Endothelial cell of umbilical vein (primary cell): ENCODE measurements around the gene BACH2. TPM values are rescaled to one million over a fixed set of nuclear protein-coding genes. Genes with fewer than 3 reads are reported as not detected.

Experiments
- BruUV-seq: library from RNA; stranded (reverse); fragments of 400-500 nt; replicated peaks from 2 replicates; lab custom pipeline; 2021; lab: Mats Ljungman, UMichigan
- CTCF ChIA-PET: fragments of 300-600, 350-600 bp; sonication (Branson Sonifier 250); formaldehyde crosslinking; loops from one replicate; lab custom pipeline; 2021; ENCODE audit warnings: antibody characterized with exemption, inconsistent platforms; lab: Charles Lee
- POLR2A ChIA-PET: fragments of 300-600, 350-600 bp; sonication (Branson Sonifier 250); formaldehyde crosslinking; loops from one replicate; lab custom pipeline; 2021; ENCODE audit warnings: antibody characterized with exemption, inconsistent platforms; lab: Charles Lee
- DNase-seq: peaks from one replicate; pipeline ENCODE4 v3.0.0-alpha.2; 2011; ENCODE audit warnings: low read depth, low spot score
- FAIRE-seq: peaks from 2 replicates; lab custom pipeline; 2011; peaks lifted over from hg19 to GRCh38; lab: Jason Lieb, UNC
- H2AFZ ChIP-seq: 2 replicates; pipeline ENCODE4 v1.6.0; 2012; ENCODE audit warnings: low read depth, low read length, control low read depth, inconsistent platforms
- H3K27ac ChIP-seq: 2 replicates; pipeline ENCODE4 v1.5.1; 2011; ENCODE audit warnings: low read depth, mild to moderate bottlenecking, control low read depth, low read length, moderate library complexity; ENCODE audit not compliant: insufficient read depth
- H3K27me3 ChIP-seq, 2 experiments: 2 replicates each; pipeline versions ENCODE4 v1.6.0 to v1.6.1; 2011; ENCODE audit warnings: low read length in 2 of 2, mixed read lengths in 1 of 2; ENCODE audit not compliant: control insufficient read depth in 2 of 2, insufficient read depth in 2 of 2
- H3K36me3 ChIP-seq, 2 experiments: 2 replicates in 1 of 2; 3 replicates in 1 of 2; pipeline ENCODE4 v1.5.1; 2011; ENCODE audit warnings: low read length in 2 of 2, mild to moderate bottlenecking in 1 of 2, moderate library complexity in 1 of 2; ENCODE audit not compliant: control insufficient read depth in 2 of 2, insufficient read depth in 2 of 2; ENCODE audit errors: extremely low read depth in 1 of 2
- H3K4me1 ChIP-seq: 3 replicates; pipeline ENCODE4 v1.5.1; 2011; ENCODE audit warnings: mild to moderate bottlenecking, low read length; ENCODE audit not compliant: control insufficient read depth, insufficient read depth; ENCODE audit errors: extremely low read depth
- H3K4me2 ChIP-seq: 2 replicates; pipeline ENCODE4 v1.6.1; 2011; ENCODE audit warnings: low read length, control low read depth, mixed read lengths; ENCODE audit not compliant: insufficient read depth
- H3K4me3 ChIP-seq, 3 experiments: fragments of 200-600 bp in 1 of 3; sonication (generic), shearing (Covaris generic) in 1 of 3; replicated peaks in 1 of 3; 2 replicates each; pipeline ENCODE4 v1.5.1; 2011 to 2016; ENCODE audit warnings: control low read depth in 3 of 3, low read length in 3 of 3, mild to moderate bottlenecking in 2 of 3, inconsistent platforms in 1 of 3, low read depth in 1 of 3, moderate library complexity in 1 of 3; ENCODE audit not compliant: insufficient read depth in 1 of 3
- H3K79me2 ChIP-seq: 2 replicates; pipeline ENCODE4 v1.6.0; 2012; ENCODE audit warnings: low read length, inconsistent platforms; ENCODE audit not compliant: control insufficient read depth, insufficient read depth
- H3K9ac ChIP-seq: replicated peaks from 2 replicates; pipeline ENCODE3; 2011; ENCODE audit warnings: low read length, control low read depth; ENCODE audit not compliant: insufficient read depth; ENCODE audit errors: extremely low read depth
- H3K9me1 ChIP-seq: replicated peaks from 3 replicates; pipeline ENCODE4 v1.6.0; 2011; ENCODE audit warnings: mild to moderate bottlenecking, low read length; ENCODE audit not compliant: control insufficient read depth, insufficient read depth; ENCODE audit errors: extremely low read depth
- H3K9me3 ChIP-seq: replicated peaks from 2 replicates; pipeline ENCODE4 v1.5.1; 2012; ENCODE audit warnings: low read length, inconsistent platforms; ENCODE audit not compliant: control insufficient read depth, insufficient read depth
- H4K20me1 ChIP-seq: replicated peaks from 2 replicates; pipeline ENCODE3; 2011; ENCODE audit warnings: mild to moderate bottlenecking, low read length; ENCODE audit not compliant: control insufficient read depth, insufficient read depth; ENCODE audit errors: extremely low read depth
- CTCF ChIP-seq, 2 donors: IDR thresholded peaks; 1 replicate in 1 of 2; 2 replicates in 1 of 2; pipeline ENCODE4 v1.5.1; 2011; ENCODE audit warnings: low read length in 2 of 2, mild to moderate bottlenecking in 2 of 2, moderate library complexity in 2 of 2, control low read depth in 1 of 2, inconsistent platforms in 1 of 2, low read depth in 1 of 2; ENCODE audit not compliant: insufficient read depth in 1 of 2; ENCODE audit errors: extremely low read depth in 1 of 2
- EZH2 ChIP-seq: IDR thresholded peaks from 2 replicates; pipeline ENCODE4 v1.6.1; 2012; ENCODE audit warnings: borderline replicate concordance, low read depth, mild to moderate bottlenecking, moderate library complexity, low read length, inconsistent platforms; ENCODE audit not compliant: severe bottlenecking
- FOS ChIP-seq: IDR thresholded peaks from 2 replicates; pipeline ENCODE4 v1.6.1; 2011; ENCODE audit warnings: mild to moderate bottlenecking, low read length, moderate library complexity, borderline replicate concordance; ENCODE audit not compliant: insufficient read depth
- GATA2 ChIP-seq: IDR thresholded peaks from 2 replicates; pipeline ENCODE4 v1.7.0; 2011; ENCODE audit warnings: low read depth, mild to moderate bottlenecking, moderate library complexity, mixed read lengths, low read length; ENCODE audit not compliant: insufficient read length, insufficient read depth
- JUN ChIP-seq: IDR thresholded peaks from 2 replicates; pipeline ENCODE4 v1.6.1; 2011; ENCODE audit warnings: borderline replicate concordance, low read depth; ENCODE audit not compliant: insufficient read length, insufficient read depth
- MAX ChIP-seq: IDR thresholded peaks from 2 replicates; pipeline ENCODE4 v1.6.1; 2011; ENCODE audit not compliant: insufficient read depth, insufficient read length
- MYC ChIP-seq: IDR thresholded peaks from one replicate; pipeline ENCODE4 v1.6.1; 2011; ENCODE audit warnings: mild to moderate bottlenecking, low read depth, low read length
- POLR2A ChIP-seq: IDR thresholded peaks from 2 replicates; pipeline ENCODE4 v1.6.1; 2012; ENCODE audit warnings: low read depth, mild to moderate bottlenecking, control low read depth, low read length
- POLR2AphosphoS5 ChIP-seq: IDR thresholded peaks from 2 replicates; pipeline ENCODE4 v1.6.1; 2012; ENCODE audit warnings: low read depth, mild to moderate bottlenecking, control low read depth, low read length, moderate library complexity; ENCODE audit not compliant: insufficient read depth
- dilution Hi-C: fragments of 300-500 bp; cut with MboI; formaldehyde crosslinking; loops from one replicate; pipeline ENCODE4 v1.15.0; 2019; ENCODE audit warnings: low sequenced_read_pairs; ENCODE audit not compliant: extremely low pct_ligation_motif_present
- intact Hi-C: fragments of 100-400 bp; cut with micrococcal nuclease; formaldehyde crosslinking; loops from one replicate; pipeline ENCODE4 v1.10.0; 2022
- polyA plus RNA-seq, 4 experiments: library from polyadenylated mRNA; depleted of rRNA in 3 of 4; stranded (reverse) in 3 of 4; unstranded in 1 of 4; fragments of >200 nt; gene quantifications; 2 replicates each; pipeline versions ENCODE4 v1.2.1 to v1.2.3, GENCODE V29; 2011 to 2012; ENCODE audit warnings: missing spikeins in 1 of 4
- total RNA-seq: library from RNA; stranded (reverse); gene quantifications from 2 replicates; pipeline ENCODE4 v1.2.3, GENCODE V29; 2021

BACH2 gene
- total and polyA plus RNA-seq, 2 donors (not counting 3 experiments of a cell fraction or from before 2014, with no cell fraction given) = 1.7 to 5.6 TPM

DNA sequence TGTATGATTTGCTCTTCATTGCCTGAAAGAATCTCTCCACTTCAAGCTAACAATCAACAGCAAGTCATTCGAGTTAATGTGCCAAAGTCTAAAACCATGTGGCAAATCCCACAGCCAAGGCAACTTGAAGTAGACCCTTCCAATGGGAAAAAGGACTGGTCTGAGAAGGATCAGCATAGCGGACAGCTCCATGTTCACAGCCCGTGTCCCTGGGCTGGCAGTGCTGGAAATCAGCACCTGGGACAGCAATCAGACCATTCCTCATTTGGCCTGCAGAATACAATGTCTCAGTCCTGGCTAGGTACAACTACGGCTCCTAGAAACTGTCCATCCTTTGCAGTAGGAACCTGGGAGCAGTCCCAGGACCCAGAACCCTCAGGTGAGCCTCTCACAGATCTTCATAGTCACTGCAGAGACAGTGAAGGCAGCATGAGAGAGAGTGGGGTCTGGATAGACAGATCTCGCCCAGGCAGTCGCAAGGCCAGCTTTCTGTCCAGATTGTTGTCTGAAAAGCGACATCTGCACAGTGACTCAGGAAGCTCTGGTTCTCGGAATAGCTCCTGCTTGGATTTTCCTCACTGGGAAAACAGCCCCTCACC is 401.3 kb downstream of the BACH2 start:
- intact Hi-C loops (no loop called here), dilution Hi-C loops (no loop called here)
- no peak overlapping the region for H3K9ac ChIP-seq
- FAIRE-seq (peak; percentile 91), DNase-seq (peak; percentile 68)
- no peaks in the 10 kb centered on the region for H3K9me1 ChIP-seq
- no TSS peak for BruUV-seq
- no peak for TF ChIP-seq JUN
- TF ChIP-seq POLR2A = no peak
- TF ChIP-seq GATA2 = no peak
- no peak for TF ChIP-seq MAX
- TF ChIP-seq CTCF (IDR thresholded peaks at IDR 0.05; ENCODE audit: extremely low read depth in 1 of 2, insufficient read depth in 1 of 2, low read depth in 1 of 2, low read length in 2 of 2) = no peak
- TF ChIP-seq FOS = no peak
- no peak for TF ChIP-seq MYC
- no peak for TF ChIP-seq POLR2AphosphoS5
- TF ChIP-seq EZH2 = no peak
- no peak overlapping the region for H2AFZ ChIP-seq
- peaks cover 1 to 9% of the 10 kb centered on the region in 2 experiments for H3K27me3 ChIP-seq
- no peaks in the 10 kb centered on the region for H3K79me2 ChIP-seq
- H3K27ac ChIP-seq = no peak overlapping the region
- H3K4me1 ChIP-seq = no peaks in the 10 kb centered on the region
- POLR2A ChIA-PET = no interaction called here
- CTCF ChIA-PET = interaction anchor here (0.6 to 1.1 kb wide), 3 partner anchors 14 to 45 kb away, joined by 3 to 4 read pairs (median 3); no protein-coding TSS in a partner anchor
- no peak overlapping the region for H3K4me2 ChIP-seq
- no peak overlapping the region for H3K4me3 ChIP-seq
- H3K36me3 ChIP-seq = no peaks in the 10 kb centered on the region
- no peaks in the 10 kb centered on the region for H3K9me3 ChIP-seq
- no peaks in the 10 kb centered on the region for H4K20me1 ChIP-seq
